H1 (cell line): ENCODE measurements around the gene BCL2L13. TPM values are rescaled to one million over a fixed set of nuclear protein-coding genes. Genes with fewer than 3 reads are reported as not detected.

Experiments
- NANOG ChIP-seq: IDR thresholded peaks from 2 replicates; pipeline ENCODE4 v1.6.1; 2011; ENCODE audit warnings: low read length, low read depth, mild to moderate bottlenecking, inconsistent platforms; ENCODE audit not compliant: insufficient read depth, poor library complexity, severe bottlenecking
- RAD21 ChIP-seq, 2 experiments: IDR thresholded peaks in 1 of 2; conservative IDR thresholded peaks in 1 of 2; 2 replicates each; pipeline ENCODE4 v1.6.1; 2011; ENCODE audit warnings: low read depth in 2 of 2, low read length in 2 of 2, improper control_type of control experiment in 1 of 2, inconsistent platforms in 1 of 2, mild to moderate bottlenecking in 1 of 2, moderate library complexity in 1 of 2
- SP1 ChIP-seq: IDR thresholded peaks from 2 replicates; pipeline ENCODE4 v1.6.1; 2011; ENCODE audit warnings: low read depth, low read length
- SP2 ChIP-seq: IDR thresholded peaks from 2 replicates; pipeline ENCODE4 v1.6.1; 2012; ENCODE audit warnings: mild to moderate bottlenecking, low read length, inconsistent platforms
- polyA plus RNA-seq, 7 experiments: library from polyadenylated mRNA; depleted of rRNA in 3 of 7; stranded (reverse) in 5 of 7; unstranded in 2 of 7; fragments of >200 nt in 5 of 7; fragments of 200-250 nt in 2 of 7; gene quantifications; 1 replicate in 5 of 7; 2 replicates in 1 of 7; 4 replicates in 1 of 7; pipeline versions ENCODE4 v1.2.1 to v1.2.3, GENCODE V29; 2011 to 2013; ENCODE audit warnings: missing spikeins in 2 of 7, mixed read lengths in 2 of 7
- total RNA-seq: library from RNA; stranded (reverse); fragmentation: NEBNext Ultra II Directional; extraction: Animal tissue kit (Norgen Biotek cat#: 25700); gene quantifications from 2 replicates; pipeline ENCODE4 v1.2.1, GENCODE V29; 2021

BCL2L13 gene
- total and polyA plus RNA-seq, 2 of the 8 experiments (the other 6 are each of a cell fraction or from before 2014, with no cell fraction given) = 20.7 to 35.0 TPM

DNA sequence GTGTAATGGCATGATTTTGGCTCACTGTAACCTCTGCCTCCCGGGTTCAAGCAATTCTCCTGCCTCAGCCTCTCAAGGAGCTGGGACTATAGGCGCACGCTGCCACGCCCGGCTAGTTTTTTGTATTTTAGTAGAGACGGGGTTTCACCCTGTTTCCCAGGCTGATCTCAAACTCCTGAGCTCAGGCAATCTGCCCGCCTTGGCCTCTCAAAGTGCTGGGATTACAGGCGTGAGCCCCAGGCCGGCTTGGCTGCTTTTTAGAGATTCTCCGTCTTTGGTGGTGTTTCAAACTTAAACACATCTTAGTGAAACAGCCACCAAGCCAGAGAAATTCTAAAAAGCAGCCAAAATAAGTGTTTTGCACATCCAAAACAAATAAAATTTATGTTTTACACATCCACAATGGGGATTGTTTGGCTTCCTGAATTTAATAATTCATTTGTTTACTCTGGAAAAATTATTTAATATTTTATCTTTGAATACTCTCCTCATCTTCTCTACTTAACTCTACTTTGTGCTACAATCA is 18.4 kb downstream of the BCL2L13 start (continued):
- TF ChIP-seq SP2 = no peak
- no peak for TF ChIP-seq RAD21 (IDR thresholded peaks at IDR 0.05 in 1 of 2, conservative IDR thresholded peaks at IDR 0.05 in 1 of 2; ENCODE audit: low read depth in 2 of 2, low read length in 2 of 2)
- no peak for TF ChIP-seq SP1
- no peak for TF ChIP-seq NANOG
